Loucy (cell line): ENCODE results near the gene CTNND2.

Source experiments
- H2AFZ ChIP-seq: fragments of 200-600 bp; sonication (generic); 2 replicates; pipeline ENCODE4 v1.6.0; 2016; ENCODE audit warnings: antibody characterized with exemption, mild to moderate bottlenecking, low read length, moderate library complexity
- H3F3A ChIP-seq: fragments of 200-600 bp; 2 replicates; pipeline ENCODE4 v1.6.0; 2016; ENCODE audit warnings: antibody characterized with exemption, low read depth, mild to moderate bottlenecking
- H3K27me3 ChIP-seq: fragments of 200-600 bp; sonication (generic); 2 replicates; pipeline ENCODE4 v1.6.1; 2014; ENCODE audit warnings: low read length, mild to moderate bottlenecking; ENCODE audit not compliant: insufficient read depth, poor library complexity, severe bottlenecking
- H3K36me3 ChIP-seq: fragments of 200-600 bp; sonication (generic); 2 replicates; pipeline ENCODE4 v1.6.1; 2016; ENCODE audit warnings: low read length; ENCODE audit not compliant: insufficient read depth
- H3K4me1 ChIP-seq: fragments of 200-600 bp; sonication (generic); 2 replicates; pipeline ENCODE4 v1.5.1; 2014; ENCODE audit warnings: low read length, mild to moderate bottlenecking; ENCODE audit not compliant: insufficient read depth, poor library complexity, severe bottlenecking
- H3K4me2 ChIP-seq: fragments of 200-600 bp; sonication (generic); 2 replicates; pipeline ENCODE4 v1.6.0; 2014; ENCODE audit warnings: antibody characterized with exemption, low read length, low read depth, mild to moderate bottlenecking; ENCODE audit not compliant: poor library complexity, severe bottlenecking
- H3K4me3 ChIP-seq: fragments of 200-600 bp; sonication (generic); 2 replicates; pipeline ENCODE4 v1.5.1; 2014; ENCODE audit warnings: low read length, mild to moderate bottlenecking, mixed read lengths; ENCODE audit not compliant: poor library complexity, severe bottlenecking
- H3K79me2 ChIP-seq: fragments of 200-600 bp; sonication (generic); 2 replicates; pipeline ENCODE4 v1.6.1; 2014; ENCODE audit warnings: low read length; ENCODE audit not compliant: insufficient read depth
- H3K9ac ChIP-seq: fragments of 200-600 bp; sonication (generic); 2 replicates; pipeline ENCODE4 v1.6.0; 2014; ENCODE audit warnings: mild to moderate bottlenecking, low read depth, low read length, moderate library complexity; ENCODE audit not compliant: poor library complexity, severe bottlenecking
- H3K9me2 ChIP-seq: fragments of 200-600 bp; sonication (generic); replicated peaks from 2 replicates; pipeline ENCODE4 v1.6.1; 2016; ENCODE audit warnings: low read depth, low read length, mixed read lengths
- H3K9me3 ChIP-seq: fragments of 200-600 bp; sonication (generic); 2 replicates; pipeline ENCODE4 v1.6.1; 2014; ENCODE audit warnings: mild to moderate bottlenecking, antibody characterized with exemption, low read length, low read depth; ENCODE audit not compliant: insufficient read depth
- H4K20me1 ChIP-seq: fragments of 200-600 bp; sonication (generic); 2 replicates; pipeline ENCODE4 v1.6.0; 2014; ENCODE audit warnings: antibody characterized with exemption, low read length, mild to moderate bottlenecking; ENCODE audit not compliant: insufficient read depth, poor library complexity, severe bottlenecking
- EZH2phosphoT487 ChIP-seq: fragments of 200-600 bp; IDR thresholded peaks from 2 replicates; pipeline ENCODE4 v1.6.1; 2018; ENCODE audit warnings: antibody characterized with exemption, mild to moderate bottlenecking, moderate library complexity, borderline replicate concordance
- TF ChIP-seq, protein P1 (sequence below): fragments of 200-600 bp; sonication (generic); conservative IDR thresholded peaks from 2 replicates; pipeline ENCODE4 v1.5.1; 2014; ENCODE audit warnings: mild to moderate bottlenecking, antibody characterized with exemption, low read length

CTNND2 gene

DNA sequence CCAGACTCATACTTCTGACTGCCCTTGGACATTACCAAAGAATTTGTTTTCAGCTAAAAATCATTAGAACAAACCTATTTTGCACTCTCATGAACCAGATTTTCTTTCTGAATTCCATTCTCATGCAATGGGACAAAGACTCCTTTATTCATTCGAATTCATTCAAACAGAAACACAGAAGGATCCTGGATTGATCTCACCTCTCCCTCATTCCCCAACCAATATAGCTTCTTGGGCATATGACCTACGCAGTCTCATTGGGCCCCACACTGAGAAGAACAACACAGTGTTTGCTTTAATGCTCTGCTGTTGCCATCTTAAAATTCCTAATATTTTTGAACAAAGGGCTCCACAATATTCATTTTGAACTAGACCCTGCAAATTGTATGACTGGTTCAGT lies 392.4 kb downstream of the CTNND2 start:
- TF ChIP-seq EZH2phosphoT487, result no peak
- TF ChIP-seq, protein P1, sequence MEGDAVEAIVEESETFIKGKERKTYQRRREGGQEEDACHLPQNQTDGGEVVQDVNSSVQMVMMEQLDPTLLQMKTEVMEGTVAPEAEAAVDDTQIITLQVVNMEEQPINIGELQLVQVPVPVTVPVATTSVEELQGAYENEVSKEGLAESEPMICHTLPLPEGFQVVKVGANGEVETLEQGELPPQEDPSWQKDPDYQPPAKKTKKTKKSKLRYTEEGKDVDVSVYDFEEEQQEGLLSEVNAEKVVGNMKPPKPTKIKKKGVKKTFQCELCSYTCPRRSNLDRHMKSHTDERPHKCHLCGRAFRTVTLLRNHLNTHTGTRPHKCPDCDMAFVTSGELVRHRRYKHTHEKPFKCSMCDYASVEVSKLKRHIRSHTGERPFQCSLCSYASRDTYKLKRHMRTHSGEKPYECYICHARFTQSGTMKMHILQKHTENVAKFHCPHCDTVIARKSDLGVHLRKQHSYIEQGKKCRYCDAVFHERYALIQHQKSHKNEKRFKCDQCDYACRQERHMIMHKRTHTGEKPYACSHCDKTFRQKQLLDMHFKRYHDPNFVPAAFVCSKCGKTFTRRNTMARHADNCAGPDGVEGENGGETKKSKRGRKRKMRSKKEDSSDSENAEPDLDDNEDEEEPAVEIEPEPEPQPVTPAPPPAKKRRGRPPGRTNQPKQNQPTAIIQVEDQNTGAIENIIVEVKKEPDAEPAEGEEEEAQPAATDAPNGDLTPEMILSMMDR, result no peak
- H3K4me3 ChIP-seq, result no peak overlapping the region
- H3K9ac ChIP-seq, result no peak overlapping the region
- no peaks in the 10 kb centered on the region for H3K36me3 ChIP-seq
- H2AFZ ChIP-seq, result no peak overlapping the region
- H3K9me3 ChIP-seq, result no peaks in the 10 kb centered on the region
- no peaks in the 10 kb centered on the region for H4K20me1 ChIP-seq
- H3K27me3 ChIP-seq, result no peaks in the 10 kb centered on the region
- peaks cover 10% of the 10 kb centered on the region for H3K4me1 ChIP-seq
- H3K9me2 ChIP-seq, result no peaks in the 10 kb centered on the region
- H3K4me2 ChIP-seq, result no peak overlapping the region
- no peaks in the 10 kb centered on the region for H3K79me2 ChIP-seq
- no peaks in the 10 kb centered on the region for H3F3A ChIP-seq

DNA sequence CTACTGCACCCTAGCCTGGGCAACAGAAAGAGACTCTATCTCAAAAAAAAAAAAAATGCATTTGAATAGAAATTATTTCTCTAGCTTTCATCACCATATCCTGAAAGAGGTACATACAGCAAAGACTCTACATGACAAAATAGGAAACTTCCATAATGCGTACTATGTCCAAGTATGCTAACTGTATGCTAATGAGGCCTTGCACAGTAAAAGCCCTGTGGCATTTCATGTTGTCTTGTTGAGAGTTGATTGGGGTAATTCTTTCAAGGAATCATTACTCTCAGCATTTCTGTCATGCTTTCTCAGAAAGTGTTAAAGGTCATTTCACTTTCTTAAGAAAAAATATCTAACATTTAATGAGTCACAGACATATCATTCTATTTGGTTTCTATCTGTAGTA lies 393.4 kb downstream of the CTNND2 start:
- no peaks in the 10 kb centered on the region for H3F3A ChIP-seq
- no peaks in the 10 kb centered on the region for H3K36me3 ChIP-seq
- H3K9ac ChIP-seq, result no peak overlapping the region
- no peak overlapping the region for H3K4me2 ChIP-seq
- H3K4me3 ChIP-seq, result no peak overlapping the region
- no peaks in the 10 kb centered on the region for H3K27me3 ChIP-seq
- H3K9me3 ChIP-seq, result no peaks in the 10 kb centered on the region
- no peaks in the 10 kb centered on the region for H4K20me1 ChIP-seq
- no peak overlapping the region for H2AFZ ChIP-seq
- H3K79me2 ChIP-seq, result no peaks in the 10 kb centered on the region
- TF ChIP-seq, protein P1, result no peak
- TF ChIP-seq EZH2phosphoT487, result no peak
- H3K4me1 ChIP-seq, result peaks cover 14% of the 10 kb centered on the region
- no peaks in the 10 kb centered on the region for H3K9me2 ChIP-seq

DNA sequence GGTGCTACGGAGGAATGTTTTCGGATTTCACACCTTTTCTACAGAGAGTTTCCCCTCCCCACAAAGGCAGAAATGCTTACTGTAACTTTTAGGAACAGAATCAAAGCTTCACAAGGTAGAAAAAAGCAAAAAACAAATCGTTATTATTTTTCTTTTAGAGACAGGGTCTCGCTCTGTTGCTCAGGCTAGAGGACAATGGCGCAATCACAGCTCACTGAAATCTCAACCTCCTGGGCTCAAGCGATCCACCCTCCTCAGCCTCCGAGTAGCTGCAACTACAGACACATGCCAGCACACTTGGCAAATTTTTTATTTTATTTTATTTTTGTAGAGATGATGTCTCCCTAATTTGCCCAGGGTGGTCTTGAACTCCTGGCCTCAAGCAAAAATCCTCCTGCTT lies 394.5 kb downstream of the CTNND2 start:
- Histone ChIP-seq H3K9me3 (no peaks in the 10 kb centered on the region), H3K4me1 (peaks cover 24% of the 10 kb centered on the region), H3K4me3 (no peak overlapping the region), H3K9ac (no peak overlapping the region), H3K36me3 (no peaks in the 10 kb centered on the region), H3K79me2 (no peaks in the 10 kb centered on the region), H3K27me3 (no peaks in the 10 kb centered on the region), H3F3A (no peaks in the 10 kb centered on the region), H4K20me1 (no peaks in the 10 kb centered on the region), H2AFZ (no peak overlapping the region), H3K9me2 (no peaks in the 10 kb centered on the region), H3K4me2 (no peak overlapping the region)
- TF ChIP-seq, protein P1, result no peak
- no peak for TF ChIP-seq EZH2phosphoT487
